CD4-positive, CD25-positive, alpha-beta regulatory T cell (primary cell): ENCODE results near the gene ARMC6. TPM values are rescaled to one million over a fixed set of nuclear protein-coding genes. Genes with fewer than 3 reads are reported as not detected.

Experiments
- ATAC-seq, 2 donors: fragments of 150-1000 bp; cut with Tn5 transposase; one replicate each; pipeline ENCODE4 v1.10.0; 2021; ENCODE audit warnings: low read depth in 2 of 2, moderate number of reproducible peaks in 2 of 2, moderate library complexity in 1 of 2
- DNase-seq, 3 donors: peaks; one replicate each; pipeline versions ENCODE4 v3.0.0 to v3.0.0-alpha.2; 2012 to 2022; ENCODE audit warnings: mixed read lengths in 1 of 3
- H3K27ac ChIP-seq: one replicate; pipeline ENCODE4 v1.7.0; 2013; ENCODE audit warnings: mild to moderate bottlenecking, low read length; ENCODE audit not compliant: insufficient read depth, poor library complexity, severe bottlenecking
- H3K27me3 ChIP-seq: one replicate; pipeline ENCODE4 v1.7.0; 2013; ENCODE audit warnings: low read length; ENCODE audit not compliant: control insufficient read depth, insufficient read depth
- H3K36me3 ChIP-seq: one replicate; pipeline ENCODE4 v1.7.0; 2013; ENCODE audit warnings: mild to moderate bottlenecking, low read length, moderate library complexity; ENCODE audit not compliant: control insufficient read depth, insufficient read depth
- H3K4me1 ChIP-seq: 2 replicates; pipeline ENCODE4 v1.7.0; 2013; ENCODE audit warnings: mild to moderate bottlenecking, low read length; ENCODE audit not compliant: insufficient read depth, control insufficient read depth, poor library complexity, severe bottlenecking
- H3K4me3 ChIP-seq: one replicate; pipeline ENCODE4 v1.7.0; 2013; ENCODE audit warnings: low read depth, mild to moderate bottlenecking, low read length, moderate library complexity
- H3K9me3 ChIP-seq, 2 experiments: 1 replicate in 1 of 2; 2 replicates in 1 of 2; pipeline ENCODE4 v1.7.0; 2013; ENCODE audit warnings: low read length in 2 of 2, mild to moderate bottlenecking in 1 of 2, moderate library complexity in 1 of 2; ENCODE audit not compliant: control insufficient read depth in 2 of 2
- H3K27ac Mint-ChIP-seq, 3 donors: one replicate each; pipeline ENCODE4 v1.8.0; 2020 to 2022; ENCODE audit warnings: mild to moderate bottlenecking in 3 of 3, mixed read lengths in 3 of 3, moderate library complexity in 2 of 3
- H3K27me3 Mint-ChIP-seq: one replicate; pipeline ENCODE4 v1.8.0; 2022; ENCODE audit warnings: mild to moderate bottlenecking, mixed read lengths
- H3K36me3 Mint-ChIP-seq: one replicate; pipeline ENCODE4 v1.8.0; 2020; ENCODE audit warnings: mixed read lengths
- H3K4me1 Mint-ChIP-seq, 4 donors: one replicate each; pipeline ENCODE4 v1.8.0; 2020 to 2022; ENCODE audit warnings: mixed read lengths in 4 of 4, mild to moderate bottlenecking in 1 of 4
- H3K4me3 Mint-ChIP-seq, 4 donors: one replicate each; pipeline ENCODE4 v1.8.0; 2020 to 2022; ENCODE audit warnings: mild to moderate bottlenecking in 4 of 4, mixed read lengths in 4 of 4, moderate library complexity in 3 of 4
- H3K9me3 Mint-ChIP-seq, 7 donors: one replicate each; pipeline ENCODE4 v1.8.0; 2020 to 2022; ENCODE audit warnings: mixed read lengths in 7 of 7, mild to moderate bottlenecking in 3 of 7, moderate library complexity in 2 of 7
- polyA plus RNA-seq, 4 donors: library from polyadenylated mRNA; unstranded; fragments of 300-500 nt; fragmentation: Illumina TruSeq; gene quantifications; one replicate each; pipeline ENCODE4 v1.2.3, GENCODE V29; 2021
- total RNA-seq: library from RNA; stranded (reverse); gene quantifications from one replicate; pipeline ENCODE4 v1.2.3, GENCODE V29; 2022

The ARMC6 gene
- total and polyA plus RNA-seq, 5 donors from 2014 or later, result 14.2 to 36.5 (median 30.6) TPM

GRCh38 chr19:19059837-19060611, 26.6 kb downstream of the ARMC6 start:
- Mint-ChIP-seq H3K4me3 (no peak overlapping the region), H3K27ac (peak overlapping the region in 2 of 3 donors; percentile 52 to 71), H3K4me1 (peaks cover 0 to 12% (median 6%) of the 10 kb centered on the region in 4 donors), H3K9me3 (peaks cover 0 to 1% (median 0%) of the 10 kb centered on the region in 7 donors), H3K27me3 (no peaks in the 10 kb centered on the region), H3K36me3 (peaks cover 3% of the 10 kb centered on the region)
- H3K9me3 ChIP-seq, result no peaks in the 10 kb centered on the region
- DNase-seq (no peak), ATAC-seq (no peak)
- H3K4me1 ChIP-seq, result peaks cover 15% of the 10 kb centered on the region
- H3K4me3 ChIP-seq, result no peak overlapping the region
- H3K36me3 ChIP-seq, result peaks cover 12% of the 10 kb centered on the region
- no peaks in the 10 kb centered on the region for H3K27me3 ChIP-seq
- no peak overlapping the region for H3K27ac ChIP-seq

- H3K9me3 ChIP-seq, result no peaks in the 10 kb centered on the region
- no peak for ATAC-seq
- Mint-ChIP-seq H3K36me3 (peaks cover 3% of the 10 kb centered on the region), H3K27ac (no peak overlapping the region), H3K27me3 (no peaks in the 10 kb centered on the region), H3K4me3 (peak overlapping the region in 2 of 4 donors; percentile 18 to 39), H3K4me1 (peaks cover 0 to 24% (median 10%) of the 10 kb centered on the region in 4 donors), H3K9me3 (peaks cover 0 to 1% (median 0%) of the 10 kb centered on the region in 7 donors)
- peaks cover 26% of the 10 kb centered on the region for H3K4me1 ChIP-seq
- H3K27me3 ChIP-seq, result no peaks in the 10 kb centered on the region
- no peak overlapping the region for H3K27ac ChIP-seq
- peaks cover 7% of the 10 kb centered on the region for H3K36me3 ChIP-seq
- no peak overlapping the region for H3K4me3 ChIP-seq
- no peak for DNase-seq
Measured at GRCh38 chr19:19061506-19061905, 28.1 kb downstream of the ARMC6 start.

GRCh38 chr19:19062454-19063182, 29.2 kb downstream of the ARMC6 start:
- peaks cover 0 to 35% (median 19%) of the 10 kb centered on the region in 4 donors for H3K4me1 Mint-ChIP-seq
- ATAC-seq, result no peak
- peak overlapping the region; percentile 51 to 78 (median 63) for H3K27ac Mint-ChIP-seq
- Histone ChIP-seq H3K4me3 (peak overlapping the region; percentile 83), H3K4me1 (peaks cover 37% of the 10 kb centered on the region), H3K27ac (peak overlapping the region; percentile 63), H3K36me3 (peaks cover 3% of the 10 kb centered on the region), H3K27me3 (no peaks in the 10 kb centered on the region), H3K9me3 (no peaks in the 10 kb centered on the region)
- peaks cover 5% of the 10 kb centered on the region for H3K36me3 Mint-ChIP-seq
- DNase-seq, result no peak
- no peaks in the 10 kb centered on the region for H3K27me3 Mint-ChIP-seq
- peaks cover 0 to 1% (median 0%) of the 10 kb centered on the region in 7 donors for H3K9me3 Mint-ChIP-seq
- H3K4me3 Mint-ChIP-seq, result peak overlapping the region; percentile 80 to 95 (median 84)

GRCh38 chr19:19063183-19064097, 30.0 kb downstream of the ARMC6 start, which contains the start of gene SLC25A42:
TSS of gene SLC25A42 (plus strand) at chr19:19063994. CDS start at chr19:19096125, 32,131 bp downstream.
- Histone ChIP-seq H3K27ac (peak within 1 kb of the TSS; percentile 72), H3K36me3 (no peaks in the 10 kb centered on the region), H3K27me3 (no peaks in the 10 kb centered on the region), H3K4me3 (peak within 1 kb of the TSS; percentile 85), H3K4me1 (peaks cover 44% of the 10 kb centered on the region), H3K9me3 (no peaks in the 10 kb centered on the region)
- Mint-ChIP-seq H3K36me3 (peaks cover 7% of the 10 kb centered on the region), H3K4me1 (peaks cover 0 to 36% (median 20%) of the 10 kb centered on the region in 4 donors), H3K9me3 (peaks cover 0 to 1% (median 0%) of the 10 kb centered on the region in 7 donors), H3K27me3 (no peaks in the 10 kb centered on the region), H3K27ac (peak within 1 kb of the TSS; percentile 63 to 95 (median 95)), H3K4me3 (peak within 1 kb of the TSS; percentile 80 to 95 (median 90))
- ATAC-seq (peak; percentile 94 to 95), DNase-seq (peak; percentile 99 to 100 (median 99))

- H3K4me1 Mint-ChIP-seq, result peaks cover 6 to 41% (median 24%) of the 10 kb centered on the region in 4 donors
- peaks cover 52% of the 10 kb centered on the region for H3K4me1 ChIP-seq
- peak overlapping the region; percentile 80 to 95 (median 90) for H3K4me3 Mint-ChIP-seq
- no peaks in the 10 kb centered on the region for H3K27me3 Mint-ChIP-seq
- H3K27ac Mint-ChIP-seq, result peak overlapping the region; percentile 56 to 95 (median 63)
- H3K9me3 ChIP-seq, result no peaks in the 10 kb centered on the region
- DNase-seq (no peak), ATAC-seq (peak; percentile 12 to 20)
- peaks cover 9% of the 10 kb centered on the region for H3K36me3 Mint-ChIP-seq
- H3K4me3 ChIP-seq, result peak overlapping the region; percentile 85
- peaks cover 0 to 1% (median 0%) of the 10 kb centered on the region in 7 donors for H3K9me3 Mint-ChIP-seq
- no peaks in the 10 kb centered on the region for H3K27me3 ChIP-seq
- H3K36me3 ChIP-seq, result no peaks in the 10 kb centered on the region
- peak overlapping the region; percentile 72 for H3K27ac ChIP-seq
Measured at GRCh38 chr19:19064098-19064722, 30.8 kb downstream of the ARMC6 start.

GRCh38 chr19:19064811-19065745, 31.7 kb downstream of the ARMC6 start:
- peaks cover 6 to 48% (median 29%) of the 10 kb centered on the region in 4 donors for H3K4me1 Mint-ChIP-seq

More at GRCh38 chr19:19064811-19065745, 31.7 kb downstream of the ARMC6 start:
- peak overlapping the region; percentile 85 for H3K4me3 ChIP-seq
- no peaks in the 10 kb centered on the region for H3K9me3 ChIP-seq
- H3K27ac ChIP-seq, result peak overlapping the region; percentile 72
- Mint-ChIP-seq H3K27ac (peak overlapping the region; percentile 63 to 95 (median 71)), H3K9me3 (no peaks in the 10 kb centered on the region), H3K4me3 (peak overlapping the region; percentile 80 to 95 (median 90)), H3K27me3 (no peaks in the 10 kb centered on the region), H3K36me3 (peaks cover 8% of the 10 kb centered on the region)
- H3K36me3 ChIP-seq, result no peaks in the 10 kb centered on the region
- ATAC-seq (no peak), DNase-seq (peak in 2 of 3 donors; percentile 27 to 60)
- no peaks in the 10 kb centered on the region for H3K27me3 ChIP-seq
- H3K4me1 ChIP-seq, result peaks cover 59% of the 10 kb centered on the region
